Endothelial cell (in vitro differentiated cells): ENCODE results near the gene SERINC5. TPM values are rescaled to one million over a fixed set of nuclear protein-coding genes. Genes with fewer than 3 reads are reported as not detected.

Experiments used
- DNase-seq: peaks from one replicate; pipeline ENCODE4 v3.0.0; 2021; ENCODE audit warnings: low spot score
- H3K27ac Mint-ChIP-seq: one replicate; pipeline ENCODE4 v1.8.0; 2021; ENCODE audit warnings: mixed read lengths, inconsistent platforms; ENCODE audit not compliant: unreplicated experiment
- H3K27me3 Mint-ChIP-seq: one replicate; pipeline ENCODE4 v1.8.0; 2021; ENCODE audit warnings: mild to moderate bottlenecking, moderate library complexity, mixed read lengths, inconsistent platforms; ENCODE audit not compliant: unreplicated experiment
- H3K36me3 Mint-ChIP-seq: one replicate; pipeline ENCODE4 v1.8.0; 2021; ENCODE audit warnings: mild to moderate bottlenecking, low read depth, mixed read lengths, inconsistent platforms; ENCODE audit not compliant: unreplicated experiment
- H3K4me1 Mint-ChIP-seq: one replicate; pipeline ENCODE4 v1.8.0; 2021; ENCODE audit warnings: mild to moderate bottlenecking, mixed read lengths, inconsistent platforms; ENCODE audit not compliant: unreplicated experiment
- H3K4me3 Mint-ChIP-seq: one replicate; pipeline ENCODE4 v1.8.0; 2021; ENCODE audit warnings: mild to moderate bottlenecking, mixed read lengths, inconsistent platforms; ENCODE audit not compliant: unreplicated experiment
- H3K9me3 Mint-ChIP-seq: one replicate; pipeline ENCODE4 v1.8.0; 2021; ENCODE audit warnings: mixed read lengths, inconsistent platforms; ENCODE audit not compliant: unreplicated experiment
- CTCF ChIP-seq: fragments of 200-600 bp; sonication (generic); IDR thresholded peaks from one replicate; pipeline ENCODE4 v1.5.0; 2021; ENCODE audit warnings: antibody characterized with exemption; ENCODE audit not compliant: unreplicated experiment
- total RNA-seq: library from RNA; stranded (reverse); fragmentation: NEBNext Ultra II Directional; extraction: Animal tissue kit (Norgen Biotek cat#: 25700); gene quantifications from one replicate; pipeline ENCODE4 v1.2.1, GENCODE V29; 2021; ENCODE audit not compliant: unreplicated experiment

The SERINC5 gene
- total RNA-seq, 1 donor from 2014 or later = 122 TPM

DNA sequence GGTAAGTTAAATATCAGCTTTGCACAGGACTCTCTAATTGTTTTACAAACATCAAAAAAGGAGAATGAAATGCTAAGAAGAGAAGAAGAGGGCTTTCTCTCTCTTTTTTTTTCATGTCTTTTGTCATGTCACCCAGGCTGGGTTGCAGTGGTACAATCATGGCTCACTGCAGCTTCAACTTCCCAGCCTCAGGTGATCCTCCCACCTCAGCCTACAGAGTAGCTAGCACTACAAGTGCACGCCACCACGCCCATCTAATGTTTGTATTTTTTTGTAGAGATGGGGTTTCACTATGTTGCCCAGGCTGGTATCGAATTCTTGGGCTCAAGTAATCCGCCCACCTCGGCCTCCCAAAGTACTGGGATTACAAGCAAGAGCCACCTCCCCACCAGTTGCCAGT, 18.6 kb downstream of the SERINC5 start:
- no peak for DNase-seq
- Mint-ChIP-seq H3K9me3 (peaks cover 11% of the 10 kb centered on the region), H3K4me1 (peaks cover 21% of the 10 kb centered on the region), H3K4me3 (no peak overlapping the region), H3K36me3 (peaks cover 14% of the 10 kb centered on the region), H3K27me3 (peaks cover 2% of the 10 kb centered on the region), H3K27ac (no peak overlapping the region)
- no peak for TF ChIP-seq CTCF

- DNase-seq = no peak
- Mint-ChIP-seq H3K9me3 (no peaks in the 10 kb centered on the region), H3K27ac (no peak overlapping the region), H3K36me3 (no peaks in the 10 kb centered on the region), H3K4me1 (peaks cover 27% of the 10 kb centered on the region), H3K4me3 (no peak overlapping the region), H3K27me3 (peaks cover 6% of the 10 kb centered on the region)
- TF ChIP-seq CTCF = no peak
These were observed 21.5 kb downstream of the SERINC5 start for GRCh38 chr5:80234116-80234948.

GRCh38 chr5:80231693-80232092, 24.2 kb downstream of the SERINC5 start:
- Mint-ChIP-seq H3K27ac (peak overlapping the region; percentile 1), H3K9me3 (no peaks in the 10 kb centered on the region), H3K36me3 (no peaks in the 10 kb centered on the region), H3K4me3 (no peak overlapping the region), H3K27me3 (peaks cover 6% of the 10 kb centered on the region), H3K4me1 (peaks cover 23% of the 10 kb centered on the region)
- no peak for DNase-seq
- no peak for TF ChIP-seq CTCF

- no peaks in the 10 kb centered on the region for H3K9me3 Mint-ChIP-seq
- no peaks in the 10 kb centered on the region for H3K36me3 Mint-ChIP-seq
- H3K27ac Mint-ChIP-seq = peak overlapping the region; percentile 1
- peaks cover 23% of the 10 kb centered on the region for H3K4me1 Mint-ChIP-seq
- peaks cover 6% of the 10 kb centered on the region for H3K27me3 Mint-ChIP-seq
- TF ChIP-seq CTCF = no peak
- no peak overlapping the region for H3K4me3 Mint-ChIP-seq
- DNase-seq = no peak
These were observed 24.6 kb downstream of the SERINC5 start for GRCh38 chr5:80231243-80231642.

DNA sequence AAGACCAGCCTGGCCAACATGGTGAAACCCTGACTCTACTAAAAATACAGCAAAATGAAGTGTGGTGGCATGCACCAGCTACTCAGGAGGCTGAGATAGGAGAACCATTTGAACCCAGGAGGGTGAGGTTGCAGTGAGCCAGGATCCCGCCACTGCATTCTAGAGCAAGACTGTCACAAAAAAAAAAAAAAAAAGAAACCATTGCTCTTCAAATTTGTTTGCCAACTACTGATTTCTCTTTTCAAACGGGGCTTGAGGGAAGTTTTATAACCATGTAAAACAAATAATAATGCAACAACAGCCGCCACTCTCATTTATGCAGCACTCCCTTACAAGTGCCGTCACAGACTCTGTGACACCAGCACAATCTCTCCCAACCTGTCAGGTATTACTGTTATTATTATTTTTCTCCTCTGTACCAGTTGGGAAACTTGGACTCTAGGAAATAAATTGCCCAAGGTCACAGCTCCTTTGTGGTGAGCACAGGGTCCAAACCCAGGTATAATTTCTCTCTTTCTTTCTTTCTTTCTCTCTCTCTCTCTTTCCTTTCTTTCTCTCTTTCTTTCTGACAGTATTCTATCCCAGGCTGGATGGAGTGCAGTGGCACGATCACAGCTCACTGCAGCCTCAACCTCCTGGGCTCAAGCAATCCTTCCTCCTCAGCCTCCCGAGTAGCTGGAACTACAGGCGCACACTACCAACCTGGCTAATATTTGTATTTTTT, 25.4 kb downstream of the SERINC5 start:
- Mint-ChIP-seq H3K9me3 (no peaks in the 10 kb centered on the region), H3K27ac (peak overlapping the region; percentile 31), H3K36me3 (peaks cover under 1% of the 10 kb centered on the region), H3K4me1 (peaks cover 23% of the 10 kb centered on the region), H3K27me3 (peaks cover 10% of the 10 kb centered on the region), H3K4me3 (no peak overlapping the region)
- no peak for DNase-seq
- TF ChIP-seq CTCF = no peak
